Prostate gland (tissue), 2 donors: Measurements from ENCODE around the gene DEXI.

Experiments
- CTCF ChIP-seq, 4 experiments: fragments of 200-600 bp in 2 of 4; fragments of 450-650 bp in 2 of 4; sonication (generic) in 2 of 4; IDR thresholded peaks; 1 replicate in 3 of 4; 2 replicates in 1 of 4; pipeline ENCODE4 v1.5.1; 2016 to 2019; ENCODE audit warnings: antibody characterized with exemption in 4 of 4, mild to moderate bottlenecking in 2 of 4, moderate library complexity in 2 of 4
- POLR2A ChIP-seq: fragments of 450-650 bp; IDR thresholded peaks from one replicate; pipeline ENCODE4 v1.6.1; 2016; ENCODE audit warnings: antibody characterized with exemption, mild to moderate bottlenecking

GRCh38 chr16:10885246-10885645, 57.0 kb downstream of the DEXI start:
- TF ChIP-seq CTCF (IDR thresholded peaks at IDR 0.05): no peak
- TF ChIP-seq POLR2A: no peak
